Panc1 (cell line): ENCODE results near the gene HYCC2. TPM values are rescaled to one million over a fixed set of nuclear protein-coding genes. Genes with fewer than 3 reads are reported as not detected.
A peak's percentile ranks its signal among the peaks of the same experiment; 100 is the strongest.

ENCODE experiments used
- ATAC-seq: fragments of 200-7000 bp; cut with Tn5 transposase; 2 replicates; pipeline ENCODE4 v1.9.1; 2020; ENCODE audit warnings: mild to moderate bottlenecking, moderate library complexity
- BruUV-seq: library from RNA; stranded (reverse); fragments of 400-500 nt; replicated peaks from 2 replicates; lab custom pipeline; 2021; lab: Mats Ljungman, UMichigan
- CTCF ChIA-PET: fragments of 300-600 bp; sonication (Branson Sonifier 250); formaldehyde crosslinking; loops from one replicate; lab custom pipeline; 2022; ENCODE audit warnings: antibody characterized with exemption; lab: Charles Lee
- POLR2A ChIA-PET: fragments of 300-600 bp; sonication (Branson Sonifier 250); formaldehyde crosslinking; loops from one replicate; lab custom pipeline; 2022; ENCODE audit warnings: antibody characterized with exemption; lab: Charles Lee
- DNase-seq: peaks from one replicate; pipeline ENCODE4 v3.0.0-alpha.2; 2010; ENCODE audit warnings: low read depth, low spot score
- H3K27ac ChIP-seq: 2 replicates; pipeline ENCODE4 v1.5.1; 2011; ENCODE audit warnings: mild to moderate bottlenecking, low read length, inconsistent platforms
- H3K27me3 ChIP-seq: fragments of 200-500 bp; sonication (Bioruptor generic); 2 replicates; pipeline ENCODE4 v1.6.0; 2014; ENCODE audit warnings: low read length, inconsistent platforms; ENCODE audit not compliant: control insufficient read depth, insufficient read depth
- H3K36me3 ChIP-seq: fragments of 200-500 bp; sonication (Bioruptor generic); 2 replicates; pipeline ENCODE4 v1.5.1; 2014; ENCODE audit warnings: inconsistent platforms, mild to moderate bottlenecking, low read length, moderate library complexity; ENCODE audit not compliant: control insufficient read depth, insufficient read depth
- H3K4me1 ChIP-seq: 2 replicates; pipeline ENCODE4 v1.5.1; 2011; ENCODE audit warnings: inconsistent platforms, mild to moderate bottlenecking, low read length, moderate library complexity; ENCODE audit not compliant: control insufficient read depth, insufficient read depth
- H3K4me3 ChIP-seq, 2 experiments: 2 replicates each; pipeline ENCODE4 v1.5.1; 2011 to 2012; ENCODE audit warnings: low read depth in 2 of 2, low read length in 2 of 2, mild to moderate bottlenecking in 2 of 2, inconsistent platforms in 1 of 2, moderate library complexity in 1 of 2
- H3K9me3 ChIP-seq: fragments of 200-500 bp; sonication (Bioruptor generic); 2 replicates; pipeline ENCODE4 v1.5.1; 2014; ENCODE audit warnings: low read depth, mild to moderate bottlenecking, inconsistent platforms, low read length, moderate library complexity; ENCODE audit not compliant: control insufficient read depth, insufficient read depth
- POLR2AphosphoS5 ChIP-seq: IDR thresholded peaks from 2 replicates; pipeline ENCODE4 v1.6.1; 2012; ENCODE audit warnings: mild to moderate bottlenecking, low read depth, low read length, moderate library complexity
- SIN3A ChIP-seq: IDR thresholded peaks from 2 replicates; pipeline ENCODE4 v1.6.1; 2012; ENCODE audit warnings: low read depth, mild to moderate bottlenecking, low read length, moderate library complexity, borderline replicate concordance; ENCODE audit not compliant: insufficient read depth
- TCF7L2 ChIP-seq: IDR thresholded peaks from 2 replicates; pipeline ENCODE4 v1.6.1; 2011; ENCODE audit warnings: mild to moderate bottlenecking, low read depth, low read length, inconsistent platforms
- in situ Hi-C: cut with HindIII; loops from 2 replicates; pipeline ENCODE4 v1.10.0; 2016; ENCODE audit warnings: low sequenced_read_pairs, low pct_unique_long_range_greater_than_20kb
- intact Hi-C: fragments of 100-400 bp; cut with micrococcal nuclease; formaldehyde crosslinking; loops from one replicate; pipeline ENCODE4 v1.10.0; 2022; ENCODE audit not compliant: unreplicated experiment
- total RNA-seq: library from RNA; stranded (reverse); gene quantifications from one replicate; pipeline ENCODE4 v1.2.1, GENCODE V29; 2021; ENCODE audit not compliant: unreplicated experiment
- TF ChIP-seq, protein P1 (sequence below): fragments of 450-650 bp; IDR thresholded peaks from 2 replicates; pipeline ENCODE4 v1.5.1; 2017; ENCODE audit warnings: mild to moderate bottlenecking
- TF ChIP-seq, protein P2 (sequence below), 2 experiments: IDR thresholded peaks; 2 replicates each; pipeline ENCODE4 v1.6.1; 2011 to 2012; ENCODE audit warnings: low read depth in 2 of 2, control low read depth in 1 of 2, low read length in 1 of 2, mild to moderate bottlenecking in 1 of 2, moderate library complexity in 1 of 2; ENCODE audit not compliant: insufficient read depth in 1 of 2

HYCC2 gene
- total RNA-seq, 1 experiment from 2014 or later: 12.0 TPM

DNA sequence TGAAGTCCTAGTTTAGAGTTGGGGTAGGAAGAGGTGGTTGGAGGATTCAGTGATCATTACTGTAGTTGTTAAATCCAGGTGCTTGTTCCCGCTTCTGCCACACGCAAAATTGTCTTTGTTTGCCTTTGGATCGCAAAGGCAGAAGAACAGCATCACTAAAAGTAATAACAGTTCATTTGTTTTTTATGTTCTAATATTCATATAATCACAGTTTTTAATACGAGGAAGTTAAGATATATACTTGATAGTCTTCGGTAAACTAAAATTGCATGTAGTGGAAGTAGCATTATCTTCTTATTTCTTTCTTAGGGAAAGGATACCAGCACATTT lies 695 bp upstream of the HYCC2 start:
- Histone ChIP-seq H3K4me1 (peaks cover 22% of the 10 kb centered on the region), H3K4me3 (peak overlapping the region; percentile 92 to 99), H3K27ac (peak overlapping the region; percentile 94), H3K9me3 (no peaks in the 10 kb centered on the region), H3K27me3 (no peaks in the 10 kb centered on the region), H3K36me3 (no peaks in the 10 kb centered on the region)
- CTCF ChIA-PET: interaction anchor here (1.1 kb wide), 1 partner anchor 86 kb away, joined by 3 read pairs; no protein-coding TSS in a partner anchor
- ATAC-seq (peak; percentile 6; the same call in 1 of the 2 replicates), DNase-seq (no peak)
- no peak for TF ChIP-seq SIN3A
- TSS peak; percentile 96 for BruUV-seq
- in situ Hi-C loops: no loop called here
- POLR2A ChIA-PET: interaction anchor here (0.6 kb wide), 1 partner anchor 166 kb away, joined by 4 read pairs; no protein-coding TSS in a partner anchor
- intact Hi-C loops: no loop called here

DNA sequence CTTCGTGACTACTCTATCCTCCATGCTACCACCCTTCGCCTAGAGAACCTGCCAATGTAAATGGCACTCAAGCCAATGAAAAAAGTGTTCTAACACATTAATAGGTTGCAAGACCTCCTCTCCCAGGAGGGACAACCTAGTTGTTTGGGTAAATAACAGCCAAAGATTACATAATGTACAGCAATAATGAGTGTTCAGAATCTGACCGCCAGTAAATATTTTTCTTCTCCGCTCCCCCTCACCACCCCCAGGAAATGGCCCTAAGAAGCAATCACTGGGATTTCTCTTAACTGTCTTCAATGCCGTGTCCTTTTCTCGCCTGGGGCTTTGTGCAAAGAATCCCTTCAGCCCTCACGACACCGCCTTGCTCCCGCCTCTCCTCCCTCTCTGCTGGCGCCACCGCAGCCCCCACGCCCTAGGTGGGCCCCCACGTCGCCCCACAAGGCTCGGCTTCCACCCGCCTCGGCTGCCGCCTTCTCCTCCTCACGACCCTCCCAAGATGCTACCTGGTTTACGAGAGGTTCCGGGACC lies 458 bp downstream of the HYCC2 start:
- ChIA-PET CTCF (interaction anchor here (0.7 to 2.4 kb wide), 2 partner anchors 87 to 92 kb away, joined by 3 to 9 read pairs; no protein-coding TSS in a partner anchor), POLR2A (interaction anchor here (0.7 kb wide), 2 partner anchors 359 to 816 kb away, joined by 5 to 7 read pairs; no protein-coding TSS in a partner anchor)
- no peaks in the 10 kb centered on the region for H3K27me3 ChIP-seq
- intact Hi-C loops (no loop called here), in situ Hi-C loops (no loop called here)
- H3K9me3 ChIP-seq: no peaks in the 10 kb centered on the region
- TF ChIP-seq, protein P1, sequence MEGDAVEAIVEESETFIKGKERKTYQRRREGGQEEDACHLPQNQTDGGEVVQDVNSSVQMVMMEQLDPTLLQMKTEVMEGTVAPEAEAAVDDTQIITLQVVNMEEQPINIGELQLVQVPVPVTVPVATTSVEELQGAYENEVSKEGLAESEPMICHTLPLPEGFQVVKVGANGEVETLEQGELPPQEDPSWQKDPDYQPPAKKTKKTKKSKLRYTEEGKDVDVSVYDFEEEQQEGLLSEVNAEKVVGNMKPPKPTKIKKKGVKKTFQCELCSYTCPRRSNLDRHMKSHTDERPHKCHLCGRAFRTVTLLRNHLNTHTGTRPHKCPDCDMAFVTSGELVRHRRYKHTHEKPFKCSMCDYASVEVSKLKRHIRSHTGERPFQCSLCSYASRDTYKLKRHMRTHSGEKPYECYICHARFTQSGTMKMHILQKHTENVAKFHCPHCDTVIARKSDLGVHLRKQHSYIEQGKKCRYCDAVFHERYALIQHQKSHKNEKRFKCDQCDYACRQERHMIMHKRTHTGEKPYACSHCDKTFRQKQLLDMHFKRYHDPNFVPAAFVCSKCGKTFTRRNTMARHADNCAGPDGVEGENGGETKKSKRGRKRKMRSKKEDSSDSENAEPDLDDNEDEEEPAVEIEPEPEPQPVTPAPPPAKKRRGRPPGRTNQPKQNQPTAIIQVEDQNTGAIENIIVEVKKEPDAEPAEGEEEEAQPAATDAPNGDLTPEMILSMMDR: no peak
- TF ChIP-seq POLR2AphosphoS5: no peak
- TF ChIP-seq, protein P2, sequence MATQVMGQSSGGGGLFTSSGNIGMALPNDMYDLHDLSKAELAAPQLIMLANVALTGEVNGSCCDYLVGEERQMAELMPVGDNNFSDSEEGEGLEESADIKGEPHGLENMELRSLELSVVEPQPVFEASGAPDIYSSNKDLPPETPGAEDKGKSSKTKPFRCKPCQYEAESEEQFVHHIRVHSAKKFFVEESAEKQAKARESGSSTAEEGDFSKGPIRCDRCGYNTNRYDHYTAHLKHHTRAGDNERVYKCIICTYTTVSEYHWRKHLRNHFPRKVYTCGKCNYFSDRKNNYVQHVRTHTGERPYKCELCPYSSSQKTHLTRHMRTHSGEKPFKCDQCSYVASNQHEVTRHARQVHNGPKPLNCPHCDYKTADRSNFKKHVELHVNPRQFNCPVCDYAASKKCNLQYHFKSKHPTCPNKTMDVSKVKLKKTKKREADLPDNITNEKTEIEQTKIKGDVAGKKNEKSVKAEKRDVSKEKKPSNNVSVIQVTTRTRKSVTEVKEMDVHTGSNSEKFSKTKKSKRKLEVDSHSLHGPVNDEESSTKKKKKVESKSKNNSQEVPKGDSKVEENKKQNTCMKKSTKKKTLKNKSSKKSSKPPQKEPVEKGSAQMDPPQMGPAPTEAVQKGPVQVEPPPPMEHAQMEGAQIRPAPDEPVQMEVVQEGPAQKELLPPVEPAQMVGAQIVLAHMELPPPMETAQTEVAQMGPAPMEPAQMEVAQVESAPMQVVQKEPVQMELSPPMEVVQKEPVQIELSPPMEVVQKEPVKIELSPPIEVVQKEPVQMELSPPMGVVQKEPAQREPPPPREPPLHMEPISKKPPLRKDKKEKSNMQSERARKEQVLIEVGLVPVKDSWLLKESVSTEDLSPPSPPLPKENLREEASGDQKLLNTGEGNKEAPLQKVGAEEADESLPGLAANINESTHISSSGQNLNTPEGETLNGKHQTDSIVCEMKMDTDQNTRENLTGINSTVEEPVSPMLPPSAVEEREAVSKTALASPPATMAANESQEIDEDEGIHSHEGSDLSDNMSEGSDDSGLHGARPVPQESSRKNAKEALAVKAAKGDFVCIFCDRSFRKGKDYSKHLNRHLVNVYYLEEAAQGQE (IDR thresholded peaks at IDR 0.05; ENCODE audit: insufficient read depth in 1 of 2, low read depth in 2 of 2, low read length in 1 of 2): no peak
- TF ChIP-seq SIN3A: no peak
- TF ChIP-seq TCF7L2: no peak
- DNase-seq: no peak
- peak overlapping the region; percentile 92 to 99 for H3K4me3 ChIP-seq
- H3K4me1 ChIP-seq: peaks cover 22% of the 10 kb centered on the region
- peak; percentile 39 for ATAC-seq
- H3K36me3 ChIP-seq: no peaks in the 10 kb centered on the region
- peak overlapping the region; percentile 94 for H3K27ac ChIP-seq
- BruUV-seq: TSS peak; percentile 75

DNA sequence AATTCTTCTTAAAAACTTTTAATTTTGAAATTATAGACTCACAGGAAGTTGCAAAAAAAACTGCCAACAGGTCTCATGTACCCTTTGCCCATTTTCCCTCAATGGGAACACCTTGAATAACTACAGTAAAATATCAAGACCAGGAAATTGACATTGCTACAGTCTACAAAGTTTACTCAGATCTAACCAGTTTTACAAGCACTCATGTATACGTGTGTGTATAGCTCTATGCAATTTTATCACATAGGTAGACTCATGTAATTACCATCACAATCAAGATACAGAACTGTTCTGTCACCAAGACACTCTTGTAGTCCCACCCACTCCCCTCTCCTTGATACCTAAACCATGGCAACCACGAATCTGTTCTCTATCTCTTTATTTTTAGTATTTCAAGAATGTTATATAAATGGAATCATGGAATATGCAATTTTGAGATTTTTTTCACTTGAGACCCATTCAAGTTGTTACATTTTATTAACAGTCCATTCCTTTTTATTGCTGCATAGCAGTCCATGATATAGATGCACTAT lies 6.6 kb downstream of the HYCC2 start:
- Histone ChIP-seq H3K36me3 (no peaks in the 10 kb centered on the region), H3K27me3 (no peaks in the 10 kb centered on the region), H3K9me3 (no peaks in the 10 kb centered on the region), H3K4me1 (peaks cover 14% of the 10 kb centered on the region), H3K4me3 (no peak overlapping the region), H3K27ac (no peak overlapping the region)
- intact Hi-C loops (loop anchor here (5.0 kb wide), 2 partner anchors 103 to 158 kb away; partner anchors contain the start of gene ORC2), in situ Hi-C loops (no loop called here)
- no peak for DNase-seq
- no peak for ATAC-seq
- no peak for TF ChIP-seq TCF7L2
- TF ChIP-seq, protein P2 (IDR thresholded peaks at IDR 0.05; ENCODE audit: insufficient read depth in 1 of 2, low read depth in 2 of 2, low read length in 1 of 2): no peak
- TF ChIP-seq, protein P1: no peak
- no peak for TF ChIP-seq POLR2AphosphoS5
- TF ChIP-seq SIN3A: no peak
- ChIA-PET POLR2A (interaction anchor here (0.6 kb wide), 2 partner anchors 16 to 59 kb away, joined by 3 to 4 read pairs; no protein-coding TSS in a partner anchor), CTCF (no interaction called here)
- no TSS peak for BruUV-seq
